Measurements from ENCODE around the gene SMAD2.
"Not testable (repeated sequence)": the region's sequence is repeated elsewhere in the genome, so short reads cannot be mapped to it uniquely, and the experiment has no call there.

SMAD2 gene

GRCh38 chr18:47961003-47961402 is 30.5 kb upstream of the SMAD2 start:
- not testable (repeated sequence) for H3K27ac ChIP-seq (ENCODE audit: low read length); H3K4me1 ChIP-seq (ENCODE audit: control insufficient read depth, low read depth, low read length); H3K9ac ChIP-seq (ENCODE audit: low read length); H3K36me3 ChIP-seq (ENCODE audit: control insufficient read depth, low read depth, low read length); H3K27me3 ChIP-seq (ENCODE audit: control insufficient read depth, insufficient read depth, low read length); H3K9me3 ChIP-seq (ENCODE audit: control insufficient read depth, low read depth, low read length); H3K4me3 ChIP-seq (ENCODE audit: low read length)

- no peak overlapping the region for H3K4me3 ChIP-seq (ENCODE audit: low read length)
- no peak overlapping the region for H3K9ac ChIP-seq (ENCODE audit: low read length)
- no peaks in the 10 kb centered on the region for H3K27me3 ChIP-seq (ENCODE audit: control insufficient read depth, insufficient read depth, low read length)
- H3K36me3 ChIP-seq (ENCODE audit: control insufficient read depth, low read depth, low read length), result no peaks in the 10 kb centered on the region
- H3K27ac ChIP-seq (ENCODE audit: low read length), result no peak overlapping the region
- no peaks in the 10 kb centered on the region for H3K4me1 ChIP-seq (ENCODE audit: control insufficient read depth, low read depth, low read length)
- no peaks in the 10 kb centered on the region for H3K9me3 ChIP-seq (ENCODE audit: control insufficient read depth, low read depth, low read length)
These were observed 23.0 kb upstream of the SMAD2 start for GRCh38 chr18:47953471-47953931.

GRCh38 chr18:47950511-47950910 is 20.1 kb upstream of the SMAD2 start:
- H3K27ac ChIP-seq (ENCODE audit: low read length), result no peak overlapping the region
- H3K4me3 ChIP-seq (ENCODE audit: low read length), result no peak overlapping the region
- H3K9ac ChIP-seq (ENCODE audit: low read length), result no peak overlapping the region
- no peaks in the 10 kb centered on the region for H3K4me1 ChIP-seq (ENCODE audit: control insufficient read depth, low read depth, low read length)
- no peaks in the 10 kb centered on the region for H3K27me3 ChIP-seq (ENCODE audit: control insufficient read depth, insufficient read depth, low read length)
- no peaks in the 10 kb centered on the region for H3K9me3 ChIP-seq (ENCODE audit: control insufficient read depth, low read depth, low read length)
- no peaks in the 10 kb centered on the region for H3K36me3 ChIP-seq (ENCODE audit: control insufficient read depth, low read depth, low read length)

- Histone ChIP-seq H3K4me3 (ENCODE audit: low read length) (no peak overlapping the region), H3K27me3 (ENCODE audit: control insufficient read depth, insufficient read depth, low read length) (no peaks in the 10 kb centered on the region), H3K9me3 (ENCODE audit: control insufficient read depth, low read depth, low read length) (no peaks in the 10 kb centered on the region), H3K27ac (ENCODE audit: low read length) (no peak overlapping the region), H3K4me1 (ENCODE audit: control insufficient read depth, low read depth, low read length) (no peaks in the 10 kb centered on the region), H3K9ac (ENCODE audit: low read length) (no peak overlapping the region), H3K36me3 (ENCODE audit: control insufficient read depth, low read depth, low read length) (no peaks in the 10 kb centered on the region)
These were observed 18.7 kb upstream of the SMAD2 start for GRCh38 chr18:47949202-47949601.

GRCh38 chr18:47946889-47947288 is 16.4 kb upstream of the SMAD2 start:
- H3K27ac ChIP-seq (ENCODE audit: low read length), result no peak overlapping the region
- H3K4me3 ChIP-seq (ENCODE audit: low read length), result no peak overlapping the region
- no peaks in the 10 kb centered on the region for H3K27me3 ChIP-seq (ENCODE audit: control insufficient read depth, insufficient read depth, low read length)

GRCh38 chr18:47944972-47945852 is 14.8 kb upstream of the SMAD2 start:
- no peaks in the 10 kb centered on the region for H3K9me3 ChIP-seq (ENCODE audit: control insufficient read depth, low read depth, low read length)
- H3K4me1 ChIP-seq (ENCODE audit: control insufficient read depth, low read depth, low read length), result no peaks in the 10 kb centered on the region
- no peak overlapping the region for H3K27ac ChIP-seq (ENCODE audit: low read length)
- H3K27me3 ChIP-seq (ENCODE audit: control insufficient read depth, insufficient read depth, low read length), result no peaks in the 10 kb centered on the region
- H3K4me3 ChIP-seq (ENCODE audit: low read length), result no peak overlapping the region
- no peak overlapping the region for H3K9ac ChIP-seq (ENCODE audit: low read length)
- H3K36me3 ChIP-seq (ENCODE audit: control insufficient read depth, low read depth, low read length), result no peaks in the 10 kb centered on the region

More at GRCh38 chr18:47946889-47947288, 16.4 kb upstream of the SMAD2 start:
- no peaks in the 10 kb centered on the region for H3K4me1 ChIP-seq (ENCODE audit: control insufficient read depth, low read depth, low read length)
- no peak overlapping the region for H3K9ac ChIP-seq (ENCODE audit: low read length)
- no peaks in the 10 kb centered on the region for H3K36me3 ChIP-seq (ENCODE audit: control insufficient read depth, low read depth, low read length)
- no peaks in the 10 kb centered on the region for H3K9me3 ChIP-seq (ENCODE audit: control insufficient read depth, low read depth, low read length)

- Histone ChIP-seq H3K4me3 (ENCODE audit: low read length) (no peak overlapping the region), H3K27me3 (ENCODE audit: control insufficient read depth, insufficient read depth, low read length) (no peaks in the 10 kb centered on the region), H3K36me3 (ENCODE audit: control insufficient read depth, low read depth, low read length) (no peaks in the 10 kb centered on the region), H3K9me3 (ENCODE audit: control insufficient read depth, low read depth, low read length) (no peaks in the 10 kb centered on the region), H3K4me1 (ENCODE audit: control insufficient read depth, low read depth, low read length) (peaks cover 10% of the 10 kb centered on the region), H3K9ac (ENCODE audit: low read length) (no peak overlapping the region), H3K27ac (ENCODE audit: low read length) (no peak overlapping the region)
These were observed 6.5 kb upstream of the SMAD2 start for GRCh38 chr18:47936952-47937351.

GRCh38 chr18:47935321-47936055 is 5.0 kb upstream of the SMAD2 start:
- H3K9ac ChIP-seq (ENCODE audit: low read length), result no peak overlapping the region
- H3K9me3 ChIP-seq (ENCODE audit: control insufficient read depth, low read depth, low read length), result no peaks in the 10 kb centered on the region
- no peak overlapping the region for H3K27ac ChIP-seq (ENCODE audit: low read length)
- H3K27me3 ChIP-seq (ENCODE audit: control insufficient read depth, insufficient read depth, low read length), result no peaks in the 10 kb centered on the region
- H3K36me3 ChIP-seq (ENCODE audit: control insufficient read depth, low read depth, low read length), result no peaks in the 10 kb centered on the region
- H3K4me3 ChIP-seq (ENCODE audit: low read length), result no peak overlapping the region
- peaks cover 14% of the 10 kb centered on the region for H3K4me1 ChIP-seq (ENCODE audit: control insufficient read depth, low read depth, low read length)

GRCh38 chr18:47932603-47933002 is 2.1 kb upstream of the SMAD2 start:
- H3K9ac ChIP-seq (ENCODE audit: low read length), result no peak overlapping the region
- no peak overlapping the region for H3K4me3 ChIP-seq (ENCODE audit: low read length)
- no peaks in the 10 kb centered on the region for H3K36me3 ChIP-seq (ENCODE audit: control insufficient read depth, low read depth, low read length)
- H3K27ac ChIP-seq (ENCODE audit: low read length), result no peak overlapping the region
- H3K9me3 ChIP-seq (ENCODE audit: control insufficient read depth, low read depth, low read length), result no peaks in the 10 kb centered on the region
- H3K4me1 ChIP-seq (ENCODE audit: control insufficient read depth, low read depth, low read length), result peaks cover 23% of the 10 kb centered on the region
- H3K27me3 ChIP-seq (ENCODE audit: control insufficient read depth, insufficient read depth, low read length), result no peaks in the 10 kb centered on the region

- Histone ChIP-seq H3K9ac (ENCODE audit: low read length) (no peak overlapping the region), H3K4me3 (ENCODE audit: low read length) (peak overlapping the region; percentile 81)
These were observed 1.7 kb upstream of the SMAD2 start for GRCh38 chr18:47932190-47932589.

GRCh38 chr18:47931718-47932103 is 1.3 kb upstream of the SMAD2 start:
- H3K27ac ChIP-seq (ENCODE audit: low read length), result peak overlapping the region; percentile 72

More at GRCh38 chr18:47932190-47932589, 1.7 kb upstream of the SMAD2 start:
- no peaks in the 10 kb centered on the region for H3K9me3 ChIP-seq (ENCODE audit: control insufficient read depth, low read depth, low read length)
- no peak overlapping the region for H3K27ac ChIP-seq (ENCODE audit: low read length)
- no peaks in the 10 kb centered on the region for H3K36me3 ChIP-seq (ENCODE audit: control insufficient read depth, low read depth, low read length)
- H3K4me1 ChIP-seq (ENCODE audit: control insufficient read depth, low read depth, low read length), result peaks cover 23% of the 10 kb centered on the region
- H3K27me3 ChIP-seq (ENCODE audit: control insufficient read depth, insufficient read depth, low read length), result no peaks in the 10 kb centered on the region

More at GRCh38 chr18:47931718-47932103, 1.3 kb upstream of the SMAD2 start:
- Histone ChIP-seq H3K9ac (ENCODE audit: low read length) (peak overlapping the region; percentile 83), H3K36me3 (ENCODE audit: control insufficient read depth, low read depth, low read length) (no peaks in the 10 kb centered on the region), H3K4me1 (ENCODE audit: control insufficient read depth, low read depth, low read length) (peaks cover 26% of the 10 kb centered on the region), H3K27me3 (ENCODE audit: control insufficient read depth, insufficient read depth, low read length) (no peaks in the 10 kb centered on the region), H3K4me3 (ENCODE audit: low read length) (peak overlapping the region; percentile 81), H3K9me3 (ENCODE audit: control insufficient read depth, low read depth, low read length) (no peaks in the 10 kb centered on the region)

All from iPS-18a (cell line).